Tibial nerve (tissue), 4 donors: Measurements from ENCODE around the gene TNFSF12. TPM values are rescaled to one million over a fixed set of nuclear protein-coding genes. Genes with fewer than 3 reads are reported as not detected.

ENCODE experiments used
- DNase-seq, 2 donors: peaks; one replicate each; pipeline ENCODE4 v3.0.0-alpha.2; 2019; ENCODE audit warnings: low spot score in 2 of 2
- H3K27ac ChIP-seq, 4 donors: fragments of 200-600 bp; sonication (generic) in 3 of 4; one replicate each; pipeline ENCODE4 v1.5.1; 2017 to 2019; ENCODE audit warnings: mild to moderate bottlenecking in 1 of 4
- H3K27me3 ChIP-seq, 2 donors: fragments of 200-600 bp; sonication (generic) in 1 of 2; one replicate each; pipeline versions ENCODE4 v1.5.1 to v1.6.0; 2017 to 2019
- H3K36me3 ChIP-seq, 3 donors: fragments of 200-600 bp; sonication (generic); one replicate each; pipeline ENCODE4 v1.5.1; 2018 to 2019
- H3K4me1 ChIP-seq, 4 donors: fragments of 200-600 bp; sonication (generic) in 3 of 4; one replicate each; pipeline ENCODE4 v1.5.1; 2017 to 2019
- H3K4me3 ChIP-seq, 4 donors: fragments of 200-600 bp; sonication (generic) in 3 of 4; one replicate each; pipeline ENCODE4 v1.5.1; 2017 to 2019; ENCODE audit warnings: mild to moderate bottlenecking in 1 of 4, moderate library complexity in 1 of 4
- H3K9me3 ChIP-seq, 4 donors: fragments of 200-600 bp; sonication (generic) in 3 of 4; one replicate each; pipeline ENCODE4 v1.5.1; 2017 to 2019
- CTCF ChIP-seq, 5 experiments: fragments of 200-600 bp in 3 of 5; fragments of 450-650 bp in 2 of 5; sonication (generic) in 3 of 5; IDR thresholded peaks; one replicate each; pipeline ENCODE4 v1.5.1; 2016 to 2019; ENCODE audit warnings: antibody characterized with exemption in 5 of 5, mild to moderate bottlenecking in 3 of 5, moderate library complexity in 2 of 5
- EP300 ChIP-seq, 2 donors: sonication (generic); formaldehyde crosslinking; IDR thresholded peaks; one replicate each; pipeline ENCODE4 v1.6.1; 2017; ENCODE audit warnings: antibody characterized with exemption in 2 of 2, mild to moderate bottlenecking in 1 of 2
- POLR2A ChIP-seq, 2 donors: fragments of 450-650 bp; IDR thresholded peaks; one replicate each; pipeline ENCODE4 v1.6.1; 2017; ENCODE audit warnings: antibody characterized with exemption in 2 of 2, mild to moderate bottlenecking in 2 of 2, moderate library complexity in 2 of 2
- WGBS, 2 donors: methylation state at CpG; one replicate each; pipeline ENCODE4 v1.1.5; 2018; 5-methylcytosine and 5-hydroxymethylcytosine counted together
- total RNA-seq, 4 donors: library from RNA; depleted of rRNA; stranded (reverse); fragments of >200 nt; gene quantifications; one replicate each; pipeline ENCODE4 v1.1.0, GENCODE V29; 2016

The TNFSF12 gene
- total RNA-seq, 4 donors from 2014 or later: 59.4 to 109 (median 98.8) TPM

GRCh38 chr17:7541074-7541621, 7.7 kb upstream of the TNFSF12 start:
- Histone ChIP-seq H3K27me3 (no peaks in the 10 kb centered on the region), H3K4me1 (peaks cover 0 to 15% (median 0%) of the 10 kb centered on the region in 4 donors), H3K27ac (no peak overlapping the region), H3K9me3 (peaks cover 0 to 7% (median 0%) of the 10 kb centered on the region in 4 donors), H3K36me3 (no peaks in the 10 kb centered on the region), H3K4me3 (no peak overlapping the region)
- TF ChIP-seq CTCF (IDR thresholded peaks at IDR 0.05) (no peak), EP300 (IDR thresholded peaks at IDR 0.05) (no peak), POLR2A (IDR thresholded peaks at IDR 0.05) (no peak)
- no peak for DNase-seq
- WGBS, 2 donors: 94 to 95% methylated on average over 9 of the region's 9 CpGs

GRCh38 chr17:7544911-7545310, 3.9 kb upstream of the TNFSF12 start:
- DNase-seq: no peak
- no peaks in the 10 kb centered on the region for H3K27me3 ChIP-seq
- no peaks in the 10 kb centered on the region for H3K9me3 ChIP-seq
- no peak overlapping the region for H3K4me3 ChIP-seq
- no peak overlapping the region for H3K27ac ChIP-seq
- 55 to 61% methylated on average over 6 of the region's 6 CpGs for WGBS, 2 donors
- no peak for TF ChIP-seq EP300 (IDR thresholded peaks at IDR 0.05)
- no peak for TF ChIP-seq POLR2A (IDR thresholded peaks at IDR 0.05)
- TF ChIP-seq CTCF (IDR thresholded peaks at IDR 0.05): no peak
- no peaks in the 10 kb centered on the region for H3K36me3 ChIP-seq
- H3K4me1 ChIP-seq: peaks cover 0 to 31% (median 6%) of the 10 kb centered on the region in 4 donors

- Histone ChIP-seq H3K27me3 (no peaks in the 10 kb centered on the region), H3K36me3 (peaks cover 0 to 24% (median 0%) of the 10 kb centered on the region in 3 donors), H3K27ac (peak overlapping the region; percentile 74 to 94 (median 91)), H3K4me1 (peaks cover 0 to 41% (median 9%) of the 10 kb centered on the region in 4 donors), H3K9me3 (no peaks in the 10 kb centered on the region), H3K4me3 (peak overlapping the region; percentile 61 to 74 (median 71))
- DNase-seq: peak in 1 of 2 donors; percentile 21
- WGBS, 2 donors: 11 to 13% methylated on average over 20 of the region's 20 CpGs
- TF ChIP-seq CTCF (IDR thresholded peaks at IDR 0.05): peak in 1 of 5 experiments; percentile 2
- TF ChIP-seq EP300 (IDR thresholded peaks at IDR 0.05): no peak
Observed at GRCh38 chr17:7549401-7550055, 670 bp downstream of the TNFSF12 start.

- H3K27me3 ChIP-seq: no peaks in the 10 kb centered on the region
- WGBS, 2 donors: 65 to 76% methylated on average over 6 of the region's 6 CpGs
- peak overlapping the region in 1 of 4 donors; percentile 70 for H3K4me3 ChIP-seq
- no peak for DNase-seq
- H3K27ac ChIP-seq: peak overlapping the region; percentile 74 to 94 (median 91)
- H3K4me1 ChIP-seq: peaks cover 0 to 34% (median 9%) of the 10 kb centered on the region in 4 donors
- H3K36me3 ChIP-seq: peaks cover 0 to 24% (median 0%) of the 10 kb centered on the region in 3 donors
- TF ChIP-seq POLR2A (IDR thresholded peaks at IDR 0.05): no peak
- TF ChIP-seq EP300 (IDR thresholded peaks at IDR 0.05): no peak
- no peak for TF ChIP-seq CTCF (IDR thresholded peaks at IDR 0.05)
- no peaks in the 10 kb centered on the region for H3K9me3 ChIP-seq
Observed at GRCh38 chr17:7550344-7550743, 1.5 kb downstream of the TNFSF12 start.

GRCh38 chr17:7551396-7551795, 2.5 kb downstream of the TNFSF12 start:
- Histone ChIP-seq H3K4me3 (no peak overlapping the region), H3K27ac (peak overlapping the region in 2 of 4 donors; percentile 4 to 94), H3K27me3 (no peaks in the 10 kb centered on the region), H3K36me3 (peaks cover 0 to 24% (median 0%) of the 10 kb centered on the region in 3 donors), H3K4me1 (peaks cover 0 to 36% (median 9%) of the 10 kb centered on the region in 4 donors), H3K9me3 (no peaks in the 10 kb centered on the region)
- TF ChIP-seq CTCF (IDR thresholded peaks at IDR 0.05): no peak
- no peak for TF ChIP-seq EP300 (IDR thresholded peaks at IDR 0.05)
- TF ChIP-seq POLR2A (IDR thresholded peaks at IDR 0.05): no peak
- WGBS, 2 donors: 83 to 86% methylated on average over 4 of the region's 4 CpGs
- no peak for DNase-seq
